22Rv1 (cell line): ENCODE results near the gene PCSK7.

Experiments
- ZFX ChIP-seq: fragments of 450-650 bp; IDR thresholded peaks from 2 replicates; pipeline ENCODE4 v1.6.1; 2017; ENCODE audit warnings: antibody characterized with exemption, borderline replicate concordance
- TF ChIP-seq, protein P1 (sequence below): fragments of 450-650 bp; IDR thresholded peaks from 2 replicates; pipeline ENCODE4 v1.5.1; 2017; ENCODE audit warnings: mild to moderate bottlenecking

- TF ChIP-seq, protein P1, sequence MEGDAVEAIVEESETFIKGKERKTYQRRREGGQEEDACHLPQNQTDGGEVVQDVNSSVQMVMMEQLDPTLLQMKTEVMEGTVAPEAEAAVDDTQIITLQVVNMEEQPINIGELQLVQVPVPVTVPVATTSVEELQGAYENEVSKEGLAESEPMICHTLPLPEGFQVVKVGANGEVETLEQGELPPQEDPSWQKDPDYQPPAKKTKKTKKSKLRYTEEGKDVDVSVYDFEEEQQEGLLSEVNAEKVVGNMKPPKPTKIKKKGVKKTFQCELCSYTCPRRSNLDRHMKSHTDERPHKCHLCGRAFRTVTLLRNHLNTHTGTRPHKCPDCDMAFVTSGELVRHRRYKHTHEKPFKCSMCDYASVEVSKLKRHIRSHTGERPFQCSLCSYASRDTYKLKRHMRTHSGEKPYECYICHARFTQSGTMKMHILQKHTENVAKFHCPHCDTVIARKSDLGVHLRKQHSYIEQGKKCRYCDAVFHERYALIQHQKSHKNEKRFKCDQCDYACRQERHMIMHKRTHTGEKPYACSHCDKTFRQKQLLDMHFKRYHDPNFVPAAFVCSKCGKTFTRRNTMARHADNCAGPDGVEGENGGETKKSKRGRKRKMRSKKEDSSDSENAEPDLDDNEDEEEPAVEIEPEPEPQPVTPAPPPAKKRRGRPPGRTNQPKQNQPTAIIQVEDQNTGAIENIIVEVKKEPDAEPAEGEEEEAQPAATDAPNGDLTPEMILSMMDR: no peak
- no peak for TF ChIP-seq ZFX
These were observed 26.6 kb downstream of the PCSK7 start for GRCh38 chr11:117205211-117205818.
